OCI-LY7 (cell line): ENCODE data around the gene TBC1D8. TPM values are rescaled to one million over a fixed set of nuclear protein-coding genes. Genes with fewer than 3 reads are reported as not detected.

ENCODE experiments used
- BruUV-seq: library from RNA; stranded (reverse); fragments of 400-500 nt; replicated peaks from 2 replicates; lab custom pipeline; 2021; lab: Mats Ljungman, UMichigan
- CTCF ChIA-PET: fragments of 300-600 bp; sonication (Branson Sonifier 250); formaldehyde crosslinking; loops from one replicate; lab custom pipeline; 2022; ENCODE audit warnings: antibody characterized with exemption; ENCODE audit not compliant: unreplicated experiment; lab: Charles Lee
- POLR2A ChIA-PET: fragments of 300-600 bp; sonication (Branson Sonifier 250); formaldehyde crosslinking; loops from one replicate; lab custom pipeline; 2022; ENCODE audit warnings: antibody characterized with exemption; lab: Charles Lee
- DNase-seq: peaks from one replicate; pipeline ENCODE4 v3.0.0-alpha.2; 2015; ENCODE audit warnings: low spot score
- H2AFZ ChIP-seq: fragments of 200-600 bp; sonication (generic), shearing (Covaris generic); 2 replicates; pipeline ENCODE4 v1.6.1; 2014; ENCODE audit warnings: mild to moderate bottlenecking, antibody characterized with exemption, low read length, moderate library complexity
- H3K27ac ChIP-seq: fragments of 200-600 bp; sonication (generic); 2 replicates; pipeline ENCODE4 v1.5.1; 2014; ENCODE audit warnings: mixed run types, low read depth, mild to moderate bottlenecking, moderate library complexity, low read length, inconsistent platforms; ENCODE audit not compliant: poor library complexity, severe bottlenecking
- H3K36me3 ChIP-seq: fragments of 200-600 bp; sonication (generic); 2 replicates; pipeline ENCODE4 v1.6.1; 2014; ENCODE audit warnings: mild to moderate bottlenecking, antibody characterized with exemption, low read length, moderate library complexity, mixed read lengths; ENCODE audit not compliant: insufficient read depth
- H3K4me1 ChIP-seq: fragments of 200-600 bp; sonication (generic); 2 replicates; pipeline ENCODE4 v1.5.1; 2014; ENCODE audit warnings: mild to moderate bottlenecking, low read length; ENCODE audit not compliant: insufficient read depth, poor library complexity, severe bottlenecking
- H3K4me2 ChIP-seq: fragments of 200-600 bp; sonication (generic); 2 replicates; pipeline ENCODE4 v1.6.1; 2014; ENCODE audit warnings: mild to moderate bottlenecking, low read length
- H3K4me3 ChIP-seq: fragments of 200-600 bp; sonication (generic); 2 replicates; pipeline ENCODE4 v1.5.1; 2014; ENCODE audit warnings: mild to moderate bottlenecking, low read depth, low read length; ENCODE audit not compliant: poor library complexity, severe bottlenecking
- H3K79me2 ChIP-seq: fragments of 200-600 bp; sonication (generic); 2 replicates; pipeline ENCODE4 v1.6.1; 2016; ENCODE audit warnings: low read depth, mild to moderate bottlenecking, low read length, moderate library complexity, mixed read lengths; ENCODE audit not compliant: insufficient read depth
- H3K9me2 ChIP-seq: fragments of 200-600 bp; sonication (generic); 2 replicates; pipeline ENCODE4 v1.6.1; 2016; ENCODE audit warnings: mild to moderate bottlenecking, low read length, mixed read lengths; ENCODE audit not compliant: insufficient read depth
- H3K9me3 ChIP-seq: fragments of 200-600 bp; sonication (generic); 2 replicates; pipeline ENCODE4 v1.6.1; 2014; ENCODE audit warnings: mild to moderate bottlenecking, mixed run types, low read length, mixed read lengths
- H4K20me1 ChIP-seq: fragments of 200-600 bp; sonication (generic); 2 replicates; pipeline ENCODE4 v1.6.1; 2014; ENCODE audit warnings: mild to moderate bottlenecking, antibody characterized with exemption, low read length, moderate library complexity, mixed read lengths; ENCODE audit not compliant: insufficient read depth
- CTCF ChIP-seq: fragments of 200-600 bp; sonication (generic); conservative IDR thresholded peaks from 2 replicates; pipeline ENCODE4 v1.5.1; 2014; ENCODE audit warnings: mild to moderate bottlenecking, antibody characterized with exemption, low read length, moderate library complexity, mixed read lengths
- EZH2phosphoT487 ChIP-seq: fragments of 200-600 bp; sonication (generic); IDR thresholded peaks from 2 replicates; pipeline ENCODE4 v1.6.1; 2018; ENCODE audit warnings: low read depth, borderline replicate concordance, mild to moderate bottlenecking, mixed run types, antibody characterized with exemption, low read length, moderate library complexity, mixed read lengths
- intact Hi-C: fragments of 100-400 bp; cut with micrococcal nuclease; formaldehyde crosslinking; loops from one replicate; pipeline ENCODE4 v1.10.0; 2022; ENCODE audit not compliant: unreplicated experiment
- total RNA-seq, 2 experiments: library from RNA; depleted of rRNA in 1 of 2; stranded (reverse); fragments of >200 nt in 1 of 2; shearing (Covaris generic) in 1 of 2; gene quantifications; 2 replicates each; pipeline ENCODE4 v1.2.3, GENCODE V29; 2014 to 2022

Gene TBC1D8
- total RNA-seq, 2 experiments from 2014 or later: 0.22 to 0.49 TPM

GRCh38 chr2:100971221-100971620, 180.0 kb downstream of the TBC1D8 start:
- Histone ChIP-seq H2AFZ (no peak overlapping the region), H3K79me2 (no peaks in the 10 kb centered on the region), H3K4me3 (no peak overlapping the region), H3K4me1 (no peaks in the 10 kb centered on the region), H3K4me2 (no peak overlapping the region), H3K9me2 (no peaks in the 10 kb centered on the region), H3K9me3 (no peaks in the 10 kb centered on the region), H4K20me1 (no peaks in the 10 kb centered on the region), H3K27ac (no peak overlapping the region), H3K36me3 (no peaks in the 10 kb centered on the region)
- no peak for DNase-seq
- ChIA-PET POLR2A (no interaction called here), CTCF (no interaction called here)
- no TSS peak for BruUV-seq
- intact Hi-C loops: no loop called here
- TF ChIP-seq CTCF: no peak
- TF ChIP-seq EZH2phosphoT487: no peak

GRCh38 chr2:100969998-100970397, 181.2 kb downstream of the TBC1D8 start:
- Histone ChIP-seq H2AFZ (no peak overlapping the region), H4K20me1 (no peaks in the 10 kb centered on the region), H3K79me2 (no peaks in the 10 kb centered on the region), H3K9me2 (no peaks in the 10 kb centered on the region), H3K36me3 (no peaks in the 10 kb centered on the region), H3K9me3 (no peaks in the 10 kb centered on the region), H3K4me2 (no peak overlapping the region), H3K27ac (no peak overlapping the region), H3K4me3 (no peak overlapping the region), H3K4me1 (no peaks in the 10 kb centered on the region)
- BruUV-seq: no TSS peak
- no peak for TF ChIP-seq EZH2phosphoT487
- TF ChIP-seq CTCF: no peak
- ChIA-PET CTCF (no interaction called here), POLR2A (no interaction called here)
- no peak for DNase-seq
- intact Hi-C loops: no loop called here

- Histone ChIP-seq H3K27ac (no peak overlapping the region), H3K4me1 (no peaks in the 10 kb centered on the region), H3K4me3 (no peak overlapping the region), H3K9me3 (no peaks in the 10 kb centered on the region), H3K79me2 (no peaks in the 10 kb centered on the region), H3K9me2 (no peaks in the 10 kb centered on the region), H4K20me1 (no peaks in the 10 kb centered on the region), H3K4me2 (no peak overlapping the region), H3K36me3 (no peaks in the 10 kb centered on the region), H2AFZ (no peak overlapping the region)
- TF ChIP-seq EZH2phosphoT487: no peak
- BruUV-seq: no TSS peak
- no peak for DNase-seq
- CTCF ChIA-PET: no interaction called here
- POLR2A ChIA-PET: interaction anchor here (0.6 kb wide), 1 partner anchor 319 kb away, joined by 3 read pairs; no protein-coding TSS in a partner anchor
- intact Hi-C loops: no loop called here
Observed at GRCh38 chr2:100968146-100969145, 182.7 kb downstream of the TBC1D8 start.
